HEK293T (cell line): ENCODE data around the gene SUCLG2.

ENCODE experiments used
- ELF4 ChIP-seq: fragments of 450-650 bp; IDR thresholded peaks from 2 replicates; pipeline ENCODE4 v1.6.1; 2017; ENCODE audit warnings: antibody characterized with exemption
- NFRKB ChIP-seq: fragments of 450-650 bp; IDR thresholded peaks from 2 replicates; pipeline ENCODE4 v1.6.1; 2016; ENCODE audit warnings: mild to moderate bottlenecking, moderate library complexity
- SUZ12 ChIP-seq: fragments of 450-650 bp; IDR thresholded peaks from 2 replicates; pipeline ENCODE4 v1.6.1; 2016; ENCODE audit warnings: mild to moderate bottlenecking

DNA sequence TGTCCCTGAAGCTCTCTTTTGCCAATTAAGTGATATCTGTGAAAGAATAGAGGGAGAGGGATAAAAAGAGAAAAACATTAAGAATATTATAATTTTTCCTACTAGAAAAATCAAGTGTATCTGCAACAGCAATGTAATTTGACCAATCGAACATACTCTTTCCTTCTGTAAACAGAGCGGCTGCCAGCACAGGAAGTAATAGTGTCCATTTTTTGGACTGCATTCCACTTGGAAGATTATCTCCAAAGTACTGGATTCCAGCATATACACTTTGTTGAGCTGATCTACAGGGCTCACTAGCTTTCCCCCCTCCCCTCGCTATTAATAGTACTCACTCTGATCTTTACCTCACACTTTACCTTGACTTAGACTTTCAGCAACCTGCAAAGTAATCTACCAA lies 90.4 kb downstream of the SUCLG2 start:
- TF ChIP-seq NFRKB (no peak), ELF4 (no peak), SUZ12 (no peak)
